Mesenchymal stem cell (in vitro differentiated cells and primary cell): ENCODE measurements around the gene FAM170B.

ENCODE experiments used
- DNase-seq: peaks from one replicate; pipeline ENCODE4 v3.0.0-alpha.2; 2013
- H2AFZ ChIP-seq: one replicate; pipeline ENCODE4 v1.6.1; 2013; ENCODE audit warnings: low read depth, mild to moderate bottlenecking, control low read depth, inconsistent platforms, low read length, moderate library complexity
- H2AK5ac ChIP-seq: 2 replicates; pipeline ENCODE4 v1.6.1; 2013; ENCODE audit warnings: low read length, moderate library complexity, mild to moderate bottlenecking, inconsistent platforms; ENCODE audit not compliant: severe bottlenecking
- H2BK120ac ChIP-seq: one replicate; pipeline ENCODE4 v1.6.1; 2013; ENCODE audit warnings: low read depth, mild to moderate bottlenecking, inconsistent platforms, low read length, moderate library complexity
- H2BK12ac ChIP-seq, 2 experiments: one replicate each; pipeline ENCODE4 v1.6.1; 2013; ENCODE audit warnings: inconsistent platforms in 2 of 2, low read length in 2 of 2, mild to moderate bottlenecking in 2 of 2, moderate library complexity in 2 of 2, control low read depth in 1 of 2
- H2BK15ac ChIP-seq: one replicate; pipeline ENCODE4 v1.6.1; 2013; ENCODE audit warnings: mild to moderate bottlenecking, low read depth, inconsistent platforms; ENCODE audit not compliant: poor library complexity, severe bottlenecking
- H2BK5ac ChIP-seq: 2 replicates; pipeline ENCODE4 v1.6.1; 2013; ENCODE audit warnings: low read depth, mild to moderate bottlenecking, low read length, control low read depth, inconsistent platforms; ENCODE audit not compliant: poor library complexity, severe bottlenecking
- H3K14ac ChIP-seq, 2 experiments: one replicate each; pipeline ENCODE4 v1.6.1; 2013; ENCODE audit warnings: inconsistent platforms in 2 of 2, low read length in 2 of 2, control low read depth in 1 of 2, mild to moderate bottlenecking in 1 of 2, moderate library complexity in 1 of 2
- H3K18ac ChIP-seq, 2 experiments: one replicate each; pipeline ENCODE4 v1.6.1; 2013; ENCODE audit warnings: inconsistent platforms in 2 of 2, low read length in 2 of 2, control low read depth in 1 of 2, low read depth in 1 of 2, mild to moderate bottlenecking in 1 of 2
- H3K23ac ChIP-seq, 2 experiments: one replicate each; pipeline ENCODE4 v1.6.1; 2013; ENCODE audit warnings: inconsistent platforms in 2 of 2, low read length in 2 of 2, mild to moderate bottlenecking in 2 of 2, moderate library complexity in 2 of 2, control low read depth in 1 of 2
- H3K27ac ChIP-seq: 2 replicates; pipeline ENCODE4 v1.5.1; 2013; ENCODE audit warnings: mild to moderate bottlenecking, moderate library complexity, low read length, control low read depth, inconsistent platforms; ENCODE audit not compliant: poor library complexity, severe bottlenecking
- H3K27me3 ChIP-seq, 2 experiments: 2 replicates each; pipeline versions ENCODE4 v1.6.1 to v1.7.0; 2013; ENCODE audit warnings: low read length in 2 of 2, mild to moderate bottlenecking in 2 of 2, moderate library complexity in 2 of 2, control low read depth in 1 of 2, inconsistent platforms in 1 of 2; ENCODE audit not compliant: control insufficient read depth in 1 of 2, insufficient read depth in 1 of 2
- H3K36me3 ChIP-seq, 2 experiments: 2 replicates each; pipeline versions ENCODE4 v1.6.1 to v1.7.0; 2013; ENCODE audit warnings: low read length in 2 of 2, control low read depth in 1 of 2, inconsistent platforms in 1 of 2, low read depth in 1 of 2, mild to moderate bottlenecking in 1 of 2; ENCODE audit not compliant: insufficient read depth in 2 of 2, control insufficient read depth in 1 of 2
- H3K4ac ChIP-seq, 2 experiments: one replicate each; pipeline ENCODE4 v1.6.1; 2013; ENCODE audit warnings: inconsistent platforms in 2 of 2, low read length in 2 of 2, mild to moderate bottlenecking in 2 of 2, moderate library complexity in 2 of 2, control low read depth in 1 of 2, low read depth in 1 of 2
- H3K4me1 ChIP-seq: 2 replicates; pipeline ENCODE4 v1.6.1; 2013; ENCODE audit warnings: low read depth, low read length, control low read depth; ENCODE audit not compliant: control insufficient read depth, insufficient read depth
- H3K4me2 ChIP-seq: 2 replicates; pipeline ENCODE4 v1.6.1; 2013; ENCODE audit warnings: low read length, mild to moderate bottlenecking, inconsistent platforms; ENCODE audit not compliant: poor library complexity, severe bottlenecking
- H3K4me3 ChIP-seq, 2 experiments: 2 replicates each; pipeline versions ENCODE4 v1.5.1 to v1.7.0; 2013; ENCODE audit warnings: low read length in 2 of 2, mild to moderate bottlenecking in 2 of 2, control low read depth in 1 of 2, low read depth in 1 of 2; ENCODE audit not compliant: insufficient read depth in 1 of 2
- H3K79me1 ChIP-seq: replicated peaks from 2 replicates; pipeline ENCODE4 v1.6.1; 2013; ENCODE audit warnings: mild to moderate bottlenecking, control low read depth, low read length, inconsistent platforms; ENCODE audit not compliant: poor library complexity, severe bottlenecking
- H3K9ac ChIP-seq: 2 replicates; pipeline ENCODE4 v1.7.0; 2013; ENCODE audit warnings: mild to moderate bottlenecking, low read length, moderate library complexity
- H3K9me3 ChIP-seq: 2 replicates; pipeline ENCODE4 v1.7.0; 2013; ENCODE audit warnings: mild to moderate bottlenecking, low read length; ENCODE audit not compliant: control insufficient read depth
- H4K8ac ChIP-seq: one replicate; pipeline ENCODE4 v1.6.1; 2013; ENCODE audit warnings: inconsistent platforms, mild to moderate bottlenecking, low read length, moderate library complexity
- H4K91ac ChIP-seq: one replicate; pipeline ENCODE4 v1.6.1; 2013; ENCODE audit warnings: mild to moderate bottlenecking, low read length, inconsistent platforms
- WGBS: methylation state at CpG from one replicate; pipeline ENCODE4 v1.1.7; 2013; ENCODE audit warnings: mixed read lengths; 5-methylcytosine and 5-hydroxymethylcytosine counted together

FAM170B gene

GRCh38 chr10:49118430-49119074 is 15.3 kb downstream of the FAM170B start:
- Histone ChIP-seq H3K4me3 (no peak overlapping the region), H3K9ac (no peak overlapping the region), H3K4me1 (peaks cover 12% of the 10 kb centered on the region), H3K23ac (no peak overlapping the region), H3K14ac (no peak overlapping the region), H3K9me3 (no peaks in the 10 kb centered on the region), H3K79me1 (peaks cover 1% of the 10 kb centered on the region), H3K27me3 (peaks cover 0 to 22% of the 10 kb centered on the region in 2 experiments), H2BK5ac (no peak overlapping the region), H4K91ac (no peak overlapping the region), H3K4ac (no peak overlapping the region), H2BK120ac (no peak overlapping the region), H3K27ac (no peak overlapping the region), H3K4me2 (no peak overlapping the region), H3K36me3 (no peaks in the 10 kb centered on the region), H2AK5ac (no peak overlapping the region), H4K8ac (no peak overlapping the region), H2BK15ac (no peak overlapping the region), H2BK12ac (no peak overlapping the region), H3K18ac (no peak overlapping the region), H2AFZ (no peak overlapping the region)
- WGBS: 68% methylated on average over 4 of the region's 6 CpGs
- no peak for DNase-seq

DNA sequence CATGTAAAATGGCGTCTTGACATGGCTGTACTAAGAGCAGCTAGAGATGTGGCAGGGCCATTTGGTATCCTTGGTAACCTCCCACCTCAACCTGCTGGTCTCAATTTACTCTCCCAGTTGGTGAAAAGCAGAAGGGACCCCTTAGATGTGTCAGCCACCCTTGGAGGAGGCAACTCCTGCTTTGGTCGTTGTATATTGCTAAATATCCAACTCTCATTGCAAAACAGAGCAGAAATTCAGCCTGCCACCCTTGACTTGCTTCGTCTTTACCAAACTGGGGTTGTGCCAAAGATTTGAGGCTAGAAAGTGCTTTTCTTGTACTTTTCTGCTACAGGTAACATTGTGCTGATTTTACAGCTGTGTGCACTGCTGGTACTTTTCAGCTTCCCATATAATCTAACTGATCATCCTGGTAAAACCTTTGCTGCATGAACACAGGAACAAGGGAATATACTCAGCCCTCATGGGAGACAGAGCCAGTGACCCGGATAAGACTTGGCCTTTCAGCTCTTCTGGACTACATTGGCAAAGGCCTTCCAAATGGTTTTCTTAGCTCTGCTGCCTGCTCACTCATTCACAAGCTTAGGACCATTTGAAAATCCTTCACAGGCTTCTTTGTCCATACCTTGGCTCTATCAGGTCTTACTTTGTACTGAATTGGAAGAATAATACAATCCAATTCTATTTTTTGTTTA is 16.3 kb downstream of the FAM170B start:
- Histone ChIP-seq H3K79me1 (peaks cover 5% of the 10 kb centered on the region), H2BK5ac (no peak overlapping the region), H4K8ac (no peak overlapping the region), H2AFZ (no peak overlapping the region), H3K9me3 (no peaks in the 10 kb centered on the region), H3K18ac (no peak overlapping the region), H2BK120ac (no peak overlapping the region), H3K27me3 (peaks cover 0 to 25% of the 10 kb centered on the region in 2 experiments), H3K9ac (no peak overlapping the region), H3K36me3 (no peaks in the 10 kb centered on the region), H3K4me1 (peaks cover 12% of the 10 kb centered on the region), H4K91ac (no peak overlapping the region), H3K23ac (no peak overlapping the region), H2BK15ac (no peak overlapping the region), H3K4me3 (no peak overlapping the region), H2BK12ac (no peak overlapping the region), H3K14ac (no peak overlapping the region), H3K27ac (no peak overlapping the region), H3K4ac (no peak overlapping the region), H3K4me2 (no peak overlapping the region), H2AK5ac (no peak overlapping the region)
- no peak for DNase-seq
- WGBS: 88% methylated on average over 4 of the region's 4 CpGs

- H3K23ac ChIP-seq: no peak overlapping the region
- no peak overlapping the region for H2BK5ac ChIP-seq
- H4K91ac ChIP-seq: no peak overlapping the region
- no peaks in the 10 kb centered on the region for H3K36me3 ChIP-seq
- DNase-seq: no peak
- no peak overlapping the region for H3K14ac ChIP-seq
- H2BK120ac ChIP-seq: no peak overlapping the region
- 71% methylated on average over 5 of the region's 5 CpGs for WGBS
- H2AFZ ChIP-seq: no peak overlapping the region
- peaks cover 12% of the 10 kb centered on the region for H3K4me1 ChIP-seq
- no peak overlapping the region for H3K18ac ChIP-seq
- H2AK5ac ChIP-seq: peak overlapping the region; percentile 31
- no peak overlapping the region for H4K8ac ChIP-seq
- no peak overlapping the region for H3K27ac ChIP-seq
- H3K27me3 ChIP-seq: peaks cover 0 to 25% of the 10 kb centered on the region in 2 experiments
- peaks cover 5% of the 10 kb centered on the region for H3K79me1 ChIP-seq
- no peak overlapping the region for H3K9ac ChIP-seq
- H3K4me2 ChIP-seq: no peak overlapping the region
- no peak overlapping the region for H2BK12ac ChIP-seq
- H3K9me3 ChIP-seq: no peaks in the 10 kb centered on the region
- no peak overlapping the region for H3K4ac ChIP-seq
- H3K4me3 ChIP-seq: no peak overlapping the region
- no peak overlapping the region for H2BK15ac ChIP-seq
These were observed 17.1 kb downstream of the FAM170B start for GRCh38 chr10:49116509-49117375.
